H1 (cell line): Measurements from ENCODE around the gene THUMPD3. TPM values are rescaled to one million over a fixed set of nuclear protein-coding genes. Genes with fewer than 3 reads are reported as not detected.

Experiments
- CTCF ChIA-PET: fragments of 300-600 bp; sonication (Branson Sonifier 250); formaldehyde crosslinking; loops from one replicate; lab custom pipeline; 2021; ENCODE audit not compliant: partially characterized antibody; lab: Charles Lee
- POLR2A ChIA-PET: fragments of 300-600 bp; sonication (Branson Sonifier 250); formaldehyde crosslinking; loops from one replicate; lab custom pipeline; 2021; ENCODE audit warnings: inconsistent platforms; ENCODE audit not compliant: partially characterized antibody; lab: Charles Lee
- DNase-seq, 2 experiments: peaks; one replicate each; pipeline versions ENCODE4 v3.0.0 to v3.0.0-alpha.2; 2010 to 2022; ENCODE audit warnings: low spot score in 2 of 2, low read depth in 1 of 2, mixed read lengths in 1 of 2
- FAIRE-seq: peaks from 2 replicates; lab custom pipeline; 2011; peaks lifted over from hg19 to GRCh38; lab: Jason Lieb, UNC
- H2AFZ ChIP-seq: 2 replicates; pipeline ENCODE4 v1.8.1; 2012; ENCODE audit warnings: low read length, inconsistent platforms
- H2AK5ac ChIP-seq: 2 replicates; pipeline ENCODE4 v1.6.1; 2013; ENCODE audit warnings: low read depth, low read length
- H2BK120ac ChIP-seq: replicated peaks from 2 replicates; pipeline ENCODE3; 2013; ENCODE audit warnings: low read depth, low read length, inconsistent platforms
- H2BK12ac ChIP-seq: 2 replicates; pipeline ENCODE4 v1.6.1; 2013; ENCODE audit warnings: low read depth, low read length
- H2BK15ac ChIP-seq: 2 replicates; pipeline ENCODE4 v1.6.1; 2013; ENCODE audit warnings: low read length
- H2BK20ac ChIP-seq: 2 replicates; pipeline ENCODE4 v1.6.1; 2013; ENCODE audit warnings: low read length
- H2BK5ac ChIP-seq: 2 replicates; pipeline ENCODE4 v1.6.1; 2013; ENCODE audit warnings: low read depth, low read length
- H3K14ac ChIP-seq: 2 replicates; pipeline ENCODE4 v1.6.1; 2013; ENCODE audit warnings: inconsistent platforms; ENCODE audit not compliant: insufficient read length
- H3K18ac ChIP-seq: 2 replicates; pipeline ENCODE4 v1.6.1; 2013; ENCODE audit warnings: low read length; ENCODE audit errors: extremely low read depth
- H3K23ac ChIP-seq: 2 replicates; pipeline ENCODE4 v1.6.1; 2013; ENCODE audit warnings: inconsistent platforms; ENCODE audit not compliant: insufficient read length
- H3K23me2 ChIP-seq: 2 replicates; pipeline ENCODE4 v1.6.1; 2013; ENCODE audit warnings: low read depth, low read length
- H3K27ac ChIP-seq: 2 replicates; pipeline ENCODE4 v1.6.1; 2011; ENCODE audit warnings: low read depth, low read length, inconsistent platforms
- H3K27me3 ChIP-seq, 4 experiments: replicated peaks in 1 of 4; 1 replicate in 1 of 4; 2 replicates in 3 of 4; pipeline versions ENCODE4 v1.6.1 to v1.8.1; 2011 to 2013; ENCODE audit warnings: low read length in 3 of 4, mild to moderate bottlenecking in 3 of 4, inconsistent platforms in 2 of 4, mixed read lengths in 2 of 4, moderate library complexity in 1 of 4; ENCODE audit not compliant: control insufficient read depth in 3 of 4, insufficient read depth in 3 of 4; ENCODE audit errors: extremely low read depth in 1 of 4
- H3K36me3 ChIP-seq, 4 experiments: 2 replicates each; pipeline versions ENCODE4 v1.6.1 to v1.8.1; 2011 to 2013; ENCODE audit warnings: mild to moderate bottlenecking in 4 of 4, low read length in 3 of 4, moderate library complexity in 2 of 4, control low read depth in 1 of 4, inconsistent platforms in 1 of 4; ENCODE audit not compliant: insufficient read depth in 4 of 4, control insufficient read depth in 2 of 4
- H3K4ac ChIP-seq: replicated peaks from 2 replicates; pipeline ENCODE3; 2013; ENCODE audit warnings: low read length, low read depth, mixed read lengths, inconsistent platforms; ENCODE audit not compliant: insufficient read length
- H3K4me1 ChIP-seq, 4 experiments: replicated peaks in 1 of 4; 1 replicate in 1 of 4; 2 replicates in 3 of 4; pipeline versions ENCODE4 v1.6.1 to v1.8.1; 2011 to 2013; ENCODE audit warnings: low read length in 3 of 4, inconsistent platforms in 2 of 4, mixed read lengths in 1 of 4; ENCODE audit not compliant: insufficient read depth in 4 of 4, control insufficient read depth in 3 of 4
- H3K4me2 ChIP-seq, 2 experiments: 2 replicates each; pipeline versions ENCODE4 v1.6.1 to v1.8.1; 2011 to 2013; ENCODE audit warnings: low read depth in 2 of 2, low read length in 2 of 2, control low read depth in 1 of 2, inconsistent platforms in 1 of 2, mild to moderate bottlenecking in 1 of 2; ENCODE audit not compliant: insufficient read depth in 1 of 2
- H3K4me3 ChIP-seq, 4 experiments: fragments of 200-600, 300-600 bp in 1 of 4; sonication (generic), shearing (Covaris generic), sonication (Bioruptor Twin) in 1 of 4; 2 replicates each; pipeline versions ENCODE4 v1.5.1 to v1.8.1; 2011 to 2016; ENCODE audit warnings: low read length in 4 of 4, low read depth in 3 of 4, control low read depth in 2 of 4, inconsistent platforms in 2 of 4, mild to moderate bottlenecking in 2 of 4, mixed read lengths in 1 of 4, moderate library complexity in 1 of 4; ENCODE audit not compliant: insufficient read depth in 2 of 4; ENCODE audit errors: extremely low read depth in 1 of 4
- H3K56ac ChIP-seq: replicated peaks from 2 replicates; pipeline ENCODE3; 2013; ENCODE audit warnings: low read depth, mild to moderate bottlenecking, mixed read lengths, low read length, inconsistent platforms; ENCODE audit not compliant: insufficient read length
- H3K79me1 ChIP-seq: 2 replicates; pipeline ENCODE4 v1.6.1; 2013; ENCODE audit warnings: low read depth, low read length, control low read depth
- H3K79me2 ChIP-seq, 2 experiments: 2 replicates each; pipeline versions ENCODE4 v1.6.1 to v1.8.1; 2012 to 2013; ENCODE audit warnings: low read length in 2 of 2, mild to moderate bottlenecking in 2 of 2, inconsistent platforms in 1 of 2; ENCODE audit not compliant: insufficient read depth in 2 of 2, control insufficient read depth in 1 of 2
- H3K9ac ChIP-seq, 4 experiments: replicated peaks in 1 of 4; 1 replicate in 1 of 4; 2 replicates in 3 of 4; pipeline versions ENCODE4 v1.6.1 to v1.8.1; 2011 to 2013; ENCODE audit warnings: low read depth in 3 of 4, low read length in 3 of 4, control low read depth in 2 of 4, mild to moderate bottlenecking in 2 of 4, moderate library complexity in 2 of 4, inconsistent platforms in 1 of 4; ENCODE audit errors: extremely low read depth in 1 of 4
- H3K9me3 ChIP-seq, 2 experiments: 2 replicates each; pipeline versions ENCODE4 v1.6.1 to v1.8.1; 2012 to 2013; ENCODE audit warnings: mild to moderate bottlenecking in 2 of 2, moderate library complexity in 2 of 2, control low read depth in 1 of 2, inconsistent platforms in 1 of 2, low read depth in 1 of 2, low read length in 1 of 2, mixed read lengths in 1 of 2; ENCODE audit not compliant: insufficient read depth in 2 of 2
- H4K20me1 ChIP-seq, 2 experiments: replicated peaks in 1 of 2; 2 replicates each; pipeline versions ENCODE3 to v1.8.1; 2011 to 2013; ENCODE audit warnings: inconsistent platforms in 2 of 2, low read length in 2 of 2, mild to moderate bottlenecking in 1 of 2; ENCODE audit not compliant: insufficient read depth in 2 of 2, control insufficient read depth in 1 of 2
- H4K5ac ChIP-seq: 2 replicates; pipeline ENCODE4 v1.6.1; 2013; ENCODE audit warnings: low read length, low read depth, mixed read lengths, inconsistent platforms; ENCODE audit not compliant: insufficient read length
- H4K8ac ChIP-seq: 2 replicates; pipeline ENCODE4 v1.8.0; 2013; ENCODE audit warnings: mild to moderate bottlenecking, moderate library complexity, low read length, inconsistent platforms; ENCODE audit not compliant: insufficient read depth; ENCODE audit errors: extremely low read depth
- H4K91ac ChIP-seq: replicated peaks from 2 replicates; pipeline ENCODE3; 2013; ENCODE audit warnings: low read length, mixed read lengths, inconsistent platforms; ENCODE audit not compliant: insufficient read length
- GABPA ChIP-seq: IDR thresholded peaks from 2 replicates; pipeline ENCODE4 v1.6.1; 2011; ENCODE audit warnings: mild to moderate bottlenecking, low read length, moderate library complexity, borderline replicate concordance; ENCODE audit not compliant: insufficient read depth
- GTF2F1 ChIP-seq: IDR thresholded peaks from 2 replicates; pipeline ENCODE4 v1.6.1; 2012; ENCODE audit warnings: low read depth, low read length, improper control_type of control experiment, borderline replicate concordance
- JUN ChIP-seq: IDR thresholded peaks from 2 replicates; pipeline ENCODE4 v1.6.1; 2011; ENCODE audit warnings: low read depth, mild to moderate bottlenecking, improper control_type of control experiment, low read length
- JUND ChIP-seq: IDR thresholded peaks from 2 replicates; pipeline ENCODE4 v1.6.1; 2011; ENCODE audit warnings: mild to moderate bottlenecking, improper control_type of control experiment, low read length
- MAX ChIP-seq: IDR thresholded peaks from 2 replicates; pipeline ENCODE4 v1.6.1; 2012; ENCODE audit warnings: inconsistent platforms
- PHF8 ChIP-seq: fragments of 200-600 bp; sonication (generic); conservative IDR thresholded peaks from 2 replicates; pipeline ENCODE4 v1.7.1; 2012; ENCODE audit warnings: low read depth, mild to moderate bottlenecking, inconsistent platforms, low read length, moderate library complexity
- POU5F1 ChIP-seq: IDR thresholded peaks from 2 replicates; pipeline ENCODE4 v1.6.1; 2011; ENCODE audit warnings: low read depth, mild to moderate bottlenecking, low read length, moderate library complexity
- RAD21 ChIP-seq, 2 experiments: IDR thresholded peaks in 1 of 2; conservative IDR thresholded peaks in 1 of 2; 2 replicates each; pipeline ENCODE4 v1.6.1; 2011; ENCODE audit warnings: low read depth in 2 of 2, low read length in 2 of 2, improper control_type of control experiment in 1 of 2, inconsistent platforms in 1 of 2, mild to moderate bottlenecking in 1 of 2, moderate library complexity in 1 of 2
- RXRA ChIP-seq: IDR thresholded peaks from 2 replicates; pipeline ENCODE4 v1.6.1; 2011; ENCODE audit warnings: low read depth, mild to moderate bottlenecking, low read length, moderate library complexity; ENCODE audit not compliant: insufficient read depth
- TAF1 ChIP-seq: IDR thresholded peaks from 2 replicates; pipeline ENCODE4 v1.6.1; 2011; ENCODE audit warnings: mild to moderate bottlenecking, low read depth, low read length
- WGBS, 2 experiments: shearing (Covaris generic) in 1 of 2; methylation state at CpG; one replicate each; pipeline versions ENCODE4 v1.1.6 to v1.1.7; 2013 to 2015; ENCODE audit warnings: low lambda C conversion rate in 2 of 2, mixed read lengths in 2 of 2, inconsistent platforms in 1 of 2, low coverage in 1 of 2, missing lambda C conversion rate in 1 of 2; ENCODE audit not compliant: insufficient replicate concordance in 2 of 2, insufficient coverage in 1 of 2, insufficient read length in 1 of 2; ENCODE audit errors: extremely low coverage in 1 of 2, missing lambda C conversion rate in 1 of 2; 5-methylcytosine and 5-hydroxymethylcytosine counted together
- polyA plus RNA-seq, 7 experiments: library from polyadenylated mRNA; depleted of rRNA in 3 of 7; stranded (reverse) in 5 of 7; unstranded in 2 of 7; fragments of >200 nt in 5 of 7; fragments of 200-250 nt in 2 of 7; gene quantifications; 1 replicate in 5 of 7; 2 replicates in 1 of 7; 4 replicates in 1 of 7; pipeline versions ENCODE4 v1.2.1 to v1.2.3, GENCODE V29; 2011 to 2013; ENCODE audit warnings: missing spikeins in 2 of 7, mixed read lengths in 2 of 7
- total RNA-seq: library from RNA; stranded (reverse); fragmentation: NEBNext Ultra II Directional; extraction: Animal tissue kit (Norgen Biotek cat#: 25700); gene quantifications from 2 replicates; pipeline ENCODE4 v1.2.1, GENCODE V29; 2021

Gene THUMPD3
- total and polyA plus RNA-seq, 2 of the 8 experiments (the other 6 are each of a cell fraction or from before 2014, with no cell fraction given) = 26.7 to 68.9 TPM

- Histone ChIP-seq H3K4ac (no peak overlapping the region), H3K4me2 (no peak overlapping the region), H2BK120ac (no peak overlapping the region), H3K56ac (no peak overlapping the region), H2BK15ac (no peak overlapping the region), H3K79me1 (no peaks in the 10 kb centered on the region), H3K18ac (no peak overlapping the region), H3K4me1 (peaks cover 3 to 11% (median 6%) of the 10 kb centered on the region in 4 experiments; a peak in 6 of 7 replicates), H3K4me3 (no peak overlapping the region), H3K23ac (no peak overlapping the region), H4K5ac (no peak overlapping the region), H4K20me1 (peaks cover 14 to 27% of the 10 kb centered on the region in 2 experiments), H3K27me3 (no peaks in the 10 kb centered on the region), H3K79me2 (peaks cover 40 to 78% of the 10 kb centered on the region in 2 experiments), H2BK20ac (no peak overlapping the region), H3K14ac (no peak overlapping the region), H2AK5ac (no peak overlapping the region), H4K91ac (no peak overlapping the region), H4K8ac (no peak overlapping the region), H2AFZ (no peak overlapping the region), H2BK12ac (no peak overlapping the region), H3K9ac (no peak overlapping the region), H3K9me3 (no peaks in the 10 kb centered on the region), H3K23me2 (peaks cover 5% of the 10 kb centered on the region), H3K36me3 (peaks cover 19 to 81% (median 65%) of the 10 kb centered on the region in 4 experiments; a peak in 7 of 8 replicates), H2BK5ac (no peak overlapping the region), H3K27ac (no peak overlapping the region)
- DNase-seq (no peak), FAIRE-seq (no peak)
- CTCF ChIA-PET = interaction anchor here (1.2 to 1.6 kb wide), 2 partner anchors 13 to 89 kb away, joined by 3 to 4 read pairs; no protein-coding TSS in a partner anchor
- TF ChIP-seq MAX (no peak), JUN (no peak), TAF1 (no peak), JUND (no peak), RXRA (no peak), GTF2F1 (no peak), POU5F1 (no peak), PHF8 (no peak), RAD21 (IDR thresholded peaks at IDR 0.05 in 1 of 2, conservative IDR thresholded peaks at IDR 0.05 in 1 of 2; ENCODE audit: low read depth in 2 of 2, low read length in 2 of 2) (no peak), GABPA (no peak)
- POLR2A ChIA-PET = interaction anchor here (0.6 to 10.0 kb wide), 9 partner anchors 7 to 368 kb away, joined by 3 to 300 read pairs (median 35); partner anchors contain the start of gene THUMPD3
- WGBS, 2 experiments = 95% methylated on average over 1 of the region's 1 CpG; no CpG with 5 or more reads in 1 of the 2 experiments
These were observed 29.2 kb downstream of the THUMPD3 start for GRCh38 chr3:9392041-9392440.
